Kidney epithelial cell (primary cell): ENCODE data around the gene ANKFN1. TPM values are rescaled to one million over a fixed set of nuclear protein-coding genes. Genes with fewer than 3 reads are reported as not detected.
"Not testable (repeated sequence)": the region's sequence is repeated elsewhere in the genome, so short reads cannot be mapped to it uniquely, and the experiment has no call there.

Experiments used
- DNase-seq: peaks from one replicate; pipeline ENCODE4 v3.0.0-alpha.2; 2010; ENCODE audit warnings: low read depth
- H3K27me3 ChIP-seq: 2 replicates; pipeline ENCODE4 v1.6.0; 2011; ENCODE audit warnings: low read length; ENCODE audit not compliant: control insufficient read depth, insufficient read depth
- H3K36me3 ChIP-seq: 2 replicates; pipeline ENCODE4 v1.5.1; 2011; ENCODE audit warnings: low read length; ENCODE audit not compliant: control insufficient read depth, insufficient read depth
- H3K4me3 ChIP-seq: 2 replicates; pipeline ENCODE4 v1.5.1; 2011; ENCODE audit warnings: low read depth, mild to moderate bottlenecking, control low read depth, low read length
- CTCF ChIP-seq: IDR thresholded peaks from 2 replicates; pipeline ENCODE4 v1.5.1; 2011; ENCODE audit warnings: mild to moderate bottlenecking, moderate library complexity, low read length, control low read depth, inconsistent platforms; ENCODE audit not compliant: insufficient read depth, poor library complexity, severe bottlenecking
- total RNA-seq: library from RNA; depleted of rRNA; stranded (reverse); fragments of >200 nt; gene quantifications from 2 replicates; pipeline ENCODE4 v1.2.3, GENCODE V29; 2015

The ANKFN1 gene
- total RNA-seq, 1 donor from 2014 or later = not detected

- TF ChIP-seq CTCF = no peak
- H3K36me3 ChIP-seq = no peaks in the 10 kb centered on the region
- H3K4me3 ChIP-seq = no peak overlapping the region
- no peaks in the 10 kb centered on the region for H3K27me3 ChIP-seq
- DNase-seq = no peak
Measured at GRCh38 chr17:56373981-56374833, 220.9 kb downstream of the ANKFN1 start.

GRCh38 chr17:56389356-56389755 lies 236.1 kb downstream of the ANKFN1 start:
- H3K36me3 ChIP-seq = no peaks in the 10 kb centered on the region
- H3K27me3 ChIP-seq = no peaks in the 10 kb centered on the region
- no peak for TF ChIP-seq CTCF
- no peak for DNase-seq
- H3K4me3 ChIP-seq = no peak overlapping the region

- H3K36me3 ChIP-seq = no peaks in the 10 kb centered on the region
- no peaks in the 10 kb centered on the region for H3K27me3 ChIP-seq
- DNase-seq = no peak
- no peak for TF ChIP-seq CTCF
- H3K4me3 ChIP-seq = no peak overlapping the region
Measured at GRCh38 chr17:56392321-56392720, 239.0 kb downstream of the ANKFN1 start.

- TF ChIP-seq CTCF = no peak
- H3K36me3 ChIP-seq = no peaks in the 10 kb centered on the region
- no peak overlapping the region for H3K4me3 ChIP-seq
- no peak for DNase-seq
- no peaks in the 10 kb centered on the region for H3K27me3 ChIP-seq
Measured at GRCh38 chr17:56393156-56393555, 239.9 kb downstream of the ANKFN1 start.

GRCh38 chr17:56395787-56396186 lies 242.5 kb downstream of the ANKFN1 start:
- H3K27me3 ChIP-seq = no peaks in the 10 kb centered on the region
- DNase-seq = no peak
- no peak for TF ChIP-seq CTCF
- no peak overlapping the region for H3K4me3 ChIP-seq
- no peaks in the 10 kb centered on the region for H3K36me3 ChIP-seq

- no peaks in the 10 kb centered on the region for H3K36me3 ChIP-seq
- TF ChIP-seq CTCF = no peak
- DNase-seq = no peak
- no peak overlapping the region for H3K4me3 ChIP-seq
- no peaks in the 10 kb centered on the region for H3K27me3 ChIP-seq
Measured at GRCh38 chr17:56407086-56407485, 253.8 kb downstream of the ANKFN1 start.

GRCh38 chr17:56412356-56412755 lies 259.1 kb downstream of the ANKFN1 start:
- not testable (repeated sequence) for H3K36me3 ChIP-seq, H3K4me3 ChIP-seq, DNase-seq, H3K27me3 ChIP-seq
